NB4 (cell line): ENCODE results near the gene RLN2.

Experiments used
- POLR2A ChIP-seq: IDR thresholded peaks from 2 replicates; pipeline ENCODE4 v1.6.1; 2011; ENCODE audit warnings: mild to moderate bottlenecking; ENCODE audit not compliant: insufficient read length; ENCODE audit errors: extremely low read depth
- TF ChIP-seq, protein P1 (sequence below): IDR thresholded peaks from one replicate; pipeline ENCODE4 v1.5.1; 2012; ENCODE audit warnings: low read depth, low read length
- TF ChIP-seq, protein P2 (sequence below): IDR thresholded peaks from 2 replicates; pipeline ENCODE4 v1.6.1; 2011; ENCODE audit warnings: low read depth, low read length

DNA sequence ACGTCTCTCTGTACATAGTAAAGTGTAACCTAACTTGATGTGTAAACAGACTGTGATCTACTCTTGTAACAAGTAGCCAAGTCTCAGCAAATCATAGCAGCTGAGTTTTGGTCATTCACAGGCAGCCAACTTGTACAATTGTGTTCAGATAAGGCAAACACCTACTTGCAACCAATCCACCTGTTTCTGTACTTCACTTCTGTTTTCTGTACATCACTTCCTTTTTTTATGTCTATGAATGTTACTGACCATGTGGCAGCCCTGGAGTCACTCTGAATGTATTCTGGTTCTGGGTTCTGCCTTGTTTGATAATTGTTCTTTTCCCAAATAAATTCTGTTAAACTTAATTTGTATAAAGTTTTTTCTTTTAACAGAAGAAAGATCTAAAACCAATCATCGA is 26.0 kb downstream of the RLN2 start:
- TF ChIP-seq, protein P1, sequence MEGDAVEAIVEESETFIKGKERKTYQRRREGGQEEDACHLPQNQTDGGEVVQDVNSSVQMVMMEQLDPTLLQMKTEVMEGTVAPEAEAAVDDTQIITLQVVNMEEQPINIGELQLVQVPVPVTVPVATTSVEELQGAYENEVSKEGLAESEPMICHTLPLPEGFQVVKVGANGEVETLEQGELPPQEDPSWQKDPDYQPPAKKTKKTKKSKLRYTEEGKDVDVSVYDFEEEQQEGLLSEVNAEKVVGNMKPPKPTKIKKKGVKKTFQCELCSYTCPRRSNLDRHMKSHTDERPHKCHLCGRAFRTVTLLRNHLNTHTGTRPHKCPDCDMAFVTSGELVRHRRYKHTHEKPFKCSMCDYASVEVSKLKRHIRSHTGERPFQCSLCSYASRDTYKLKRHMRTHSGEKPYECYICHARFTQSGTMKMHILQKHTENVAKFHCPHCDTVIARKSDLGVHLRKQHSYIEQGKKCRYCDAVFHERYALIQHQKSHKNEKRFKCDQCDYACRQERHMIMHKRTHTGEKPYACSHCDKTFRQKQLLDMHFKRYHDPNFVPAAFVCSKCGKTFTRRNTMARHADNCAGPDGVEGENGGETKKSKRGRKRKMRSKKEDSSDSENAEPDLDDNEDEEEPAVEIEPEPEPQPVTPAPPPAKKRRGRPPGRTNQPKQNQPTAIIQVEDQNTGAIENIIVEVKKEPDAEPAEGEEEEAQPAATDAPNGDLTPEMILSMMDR, result no peak
- TF ChIP-seq POLR2A, result no peak
- TF ChIP-seq, protein P2, sequence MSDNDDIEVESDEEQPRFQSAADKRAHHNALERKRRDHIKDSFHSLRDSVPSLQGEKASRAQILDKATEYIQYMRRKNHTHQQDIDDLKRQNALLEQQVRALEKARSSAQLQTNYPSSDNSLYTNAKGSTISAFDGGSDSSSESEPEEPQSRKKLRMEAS, result peak; percentile 64
